ENCODE measurements around the gene BCAS3. TPM values are rescaled to one million over a fixed set of nuclear protein-coding genes. Genes with fewer than 3 reads are reported as not detected.

Gene BCAS3
- total and polyA plus RNA-seq, 11 donors: 4.5 to 23.5 (median 17.9) TPM

DNA sequence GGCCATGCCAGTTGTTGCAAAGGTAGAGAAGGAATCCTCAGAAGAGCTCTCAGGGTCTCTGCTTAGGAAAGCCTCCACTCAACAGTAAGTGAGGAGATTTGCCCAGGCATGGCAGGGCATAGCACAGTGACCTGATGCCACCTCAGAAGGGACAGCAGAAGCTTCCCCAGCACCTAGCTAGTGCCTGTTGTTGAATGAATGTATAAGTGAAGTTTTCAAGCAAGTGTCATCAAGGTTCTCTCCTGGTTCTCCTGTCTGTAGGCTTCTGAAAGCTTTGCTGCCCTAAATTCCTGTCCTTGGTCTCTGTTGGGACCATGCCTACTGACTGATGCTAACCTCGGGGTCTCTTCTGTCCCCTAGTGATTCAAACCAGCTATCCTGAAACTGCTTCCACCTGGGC lies 607.1 kb downstream of the BCAS3 start:
- intact Hi-C loops (cut with DNase I): no loop called here
- TF ChIP-seq, protein P1, sequence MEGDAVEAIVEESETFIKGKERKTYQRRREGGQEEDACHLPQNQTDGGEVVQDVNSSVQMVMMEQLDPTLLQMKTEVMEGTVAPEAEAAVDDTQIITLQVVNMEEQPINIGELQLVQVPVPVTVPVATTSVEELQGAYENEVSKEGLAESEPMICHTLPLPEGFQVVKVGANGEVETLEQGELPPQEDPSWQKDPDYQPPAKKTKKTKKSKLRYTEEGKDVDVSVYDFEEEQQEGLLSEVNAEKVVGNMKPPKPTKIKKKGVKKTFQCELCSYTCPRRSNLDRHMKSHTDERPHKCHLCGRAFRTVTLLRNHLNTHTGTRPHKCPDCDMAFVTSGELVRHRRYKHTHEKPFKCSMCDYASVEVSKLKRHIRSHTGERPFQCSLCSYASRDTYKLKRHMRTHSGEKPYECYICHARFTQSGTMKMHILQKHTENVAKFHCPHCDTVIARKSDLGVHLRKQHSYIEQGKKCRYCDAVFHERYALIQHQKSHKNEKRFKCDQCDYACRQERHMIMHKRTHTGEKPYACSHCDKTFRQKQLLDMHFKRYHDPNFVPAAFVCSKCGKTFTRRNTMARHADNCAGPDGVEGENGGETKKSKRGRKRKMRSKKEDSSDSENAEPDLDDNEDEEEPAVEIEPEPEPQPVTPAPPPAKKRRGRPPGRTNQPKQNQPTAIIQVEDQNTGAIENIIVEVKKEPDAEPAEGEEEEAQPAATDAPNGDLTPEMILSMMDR (IDR thresholded peaks at IDR 0.05): no peak
- TF ChIP-seq POLR2A (IDR thresholded peaks at IDR 0.05): no peak
- no peak for ATAC-seq

DNA sequence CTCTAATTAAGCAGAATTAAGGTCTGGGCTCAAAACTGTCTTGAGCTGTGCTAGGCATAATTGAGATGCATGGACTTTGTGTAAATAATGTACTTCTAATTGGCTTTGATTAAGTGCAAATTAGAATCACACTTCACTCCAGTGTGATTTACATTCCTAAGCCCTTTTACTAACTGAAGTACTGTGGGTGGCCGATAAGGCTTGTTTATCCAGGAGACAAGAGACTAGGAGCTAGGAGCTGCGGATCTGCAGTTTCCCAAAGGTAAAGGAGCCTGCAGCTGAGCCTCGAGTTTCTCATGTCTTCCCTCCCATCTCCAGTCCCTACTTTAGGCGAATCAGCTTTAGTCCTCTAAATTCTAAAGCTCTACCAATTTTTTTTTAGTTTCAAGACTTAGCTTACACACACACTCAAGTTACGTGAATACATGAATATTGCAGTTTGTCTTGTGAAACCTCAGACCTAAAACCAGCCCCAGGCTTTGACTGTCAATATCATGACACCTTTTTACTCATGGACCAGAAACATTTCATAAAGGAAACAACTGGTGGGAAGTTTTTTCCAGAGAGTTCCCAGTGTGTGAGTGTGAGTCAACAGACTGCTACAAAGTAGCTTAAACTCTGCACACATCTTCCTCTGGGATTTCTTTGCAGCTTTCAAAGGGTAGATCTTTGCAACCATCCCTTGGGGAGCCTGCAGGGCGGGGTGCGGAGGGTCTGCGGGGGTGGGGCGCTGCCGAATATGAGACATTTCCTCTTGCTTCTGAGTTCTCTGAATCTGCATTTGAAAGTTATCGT lies 608.1 kb downstream of the BCAS3 start:
- ATAC-seq: peak in 3 of 4 donors; percentile 60 to 81 (median 79)
- H3K4me3 ChIP-seq: no peak overlapping the region
- WGBS, 4 donors: 47 to 67% (median 64%) methylated on average over 11 of the region's 11 CpGs
- no peaks in the 10 kb centered on the region for H3K27me3 ChIP-seq
- peaks cover 0 to 13% (median 4%) of the 10 kb centered on the region in 12 donors for H3K4me1 ChIP-seq
- no peaks in the 10 kb centered on the region for H3K9me3 ChIP-seq
- no peaks in the 10 kb centered on the region for H3K36me3 ChIP-seq
- H3K27ac ChIP-seq: peak overlapping the region in 11 of 12 donors; percentile 17 to 73 (median 36)
- DNase-seq: peak in 4 of 5 donors; percentile 45 to 64 (median 54)
- intact Hi-C loops (cut with DNase I): no loop called here
- no peak for TF ChIP-seq POLR2A (IDR thresholded peaks at IDR 0.05)
- TF ChIP-seq, protein P1 (IDR thresholded peaks at IDR 0.05): no peak

More for the DNA sequence above, 607.1 kb downstream of the BCAS3 start:
- no peaks in the 10 kb centered on the region for H3K27me3 ChIP-seq
- peaks cover 0 to 17% (median 4%) of the 10 kb centered on the region in 12 donors for H3K4me1 ChIP-seq
- no peaks in the 10 kb centered on the region for H3K36me3 ChIP-seq
- 83 to 88% (median 85%) methylated on average over 1 of the region's 1 CpG for WGBS, 4 donors
- DNase-seq: no peak
- H3K4me3 ChIP-seq: no peak overlapping the region
- peak overlapping the region in 4 of 12 donors; percentile 7 to 67 (median 22) for H3K27ac ChIP-seq
- H3K9me3 ChIP-seq: no peaks in the 10 kb centered on the region

DNA sequence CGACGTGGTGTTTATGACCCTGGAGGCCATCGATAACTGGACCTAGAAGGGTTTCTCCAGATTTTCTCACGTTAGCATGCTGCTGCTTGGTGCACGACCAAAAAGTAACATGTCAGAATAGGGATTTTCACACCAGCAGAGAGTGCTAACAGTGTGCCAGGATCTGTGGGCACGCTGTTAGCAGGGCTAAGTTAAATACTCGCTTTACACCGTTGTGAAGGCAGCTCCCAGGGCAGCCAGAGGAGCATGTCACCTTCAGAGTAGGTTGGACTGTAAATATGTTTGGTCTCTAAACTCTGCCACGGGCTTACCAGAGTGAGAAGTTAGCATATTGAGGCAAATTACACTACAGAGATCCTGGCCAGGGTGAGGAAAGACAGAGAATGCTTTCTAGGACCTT lies 608.8 kb downstream of the BCAS3 start:
- intact Hi-C loops (cut with DNase I): no loop called here
- 67 to 87% (median 74%) methylated on average over 9 of the region's 9 CpGs for WGBS, 4 donors

More for the DNA sequence above, 608.8 kb downstream of the BCAS3 start:
- Histone ChIP-seq H3K36me3 (no peaks in the 10 kb centered on the region), H3K27ac (peak overlapping the region in 8 of 12 donors; percentile 13 to 67 (median 40)), H3K4me3 (no peak overlapping the region), H3K27me3 (no peaks in the 10 kb centered on the region), H3K4me1 (peaks cover 0 to 20% (median 4%) of the 10 kb centered on the region in 12 donors), H3K9me3 (no peaks in the 10 kb centered on the region)
- ATAC-seq: no peak
- no peak for DNase-seq
- TF ChIP-seq, protein P1 (IDR thresholded peaks at IDR 0.05): no peak

Measured in heart left ventricle (tissue), 16 donors.